Thymus (tissue), 11 donors: ENCODE measurements around the gene NXNL2. TPM values are rescaled to one million over a fixed set of nuclear protein-coding genes. Genes with fewer than 3 reads are reported as not detected.
A peak's percentile ranks its signal among the peaks of the same experiment; 100 is the strongest.

ENCODE experiments used
- DNase-seq, 9 donors: peaks; one replicate each; pipeline ENCODE4 v3.0.0-alpha.2; 2013; ENCODE audit warnings: low spot score in 9 of 9, low read depth in 6 of 9, missing footprints in 1 of 9
- H3K27ac ChIP-seq, 2 donors: one replicate each; pipeline ENCODE4 v1.5.1; 2013; ENCODE audit warnings: control low read depth in 1 of 2, low read depth in 1 of 2, low read length in 1 of 2, mild to moderate bottlenecking in 1 of 2, moderate library complexity in 1 of 2
- H3K27me3 ChIP-seq, 2 donors: one replicate each; pipeline ENCODE4 v1.5.1; 2013; ENCODE audit warnings: low read length in 1 of 2; ENCODE audit not compliant: control insufficient read depth in 2 of 2, insufficient read depth in 1 of 2
- H3K36me3 ChIP-seq, 2 donors: one replicate each; pipeline ENCODE4 v1.5.1; 2013; ENCODE audit warnings: low read length in 1 of 2, mild to moderate bottlenecking in 1 of 2, moderate library complexity in 1 of 2; ENCODE audit not compliant: control insufficient read depth in 2 of 2, insufficient read depth in 2 of 2
- H3K4me1 ChIP-seq, 2 donors: one replicate each; pipeline ENCODE4 v1.5.1; 2013; ENCODE audit warnings: low read length in 2 of 2; ENCODE audit not compliant: control insufficient read depth in 2 of 2, insufficient read depth in 2 of 2
- H3K4me3 ChIP-seq, 2 donors: one replicate each; pipeline ENCODE4 v1.5.1; 2013; ENCODE audit warnings: low read length in 2 of 2, control low read depth in 1 of 2, mild to moderate bottlenecking in 1 of 2
- H3K9me3 ChIP-seq, 2 donors: one replicate each; pipeline ENCODE4 v1.5.1; 2013; ENCODE audit warnings: low read length in 1 of 2, mild to moderate bottlenecking in 1 of 2; ENCODE audit not compliant: control insufficient read depth in 2 of 2, insufficient read depth in 1 of 2
- WGBS: extraction: QIAGEN DNeasy Blood & Tissue Kit; methylation state at CpG from one replicate; pipeline ENCODE4 v1.1.7; 2013; 5-methylcytosine and 5-hydroxymethylcytosine counted together
- polyA plus RNA-seq: library from polyadenylated mRNA; stranded (reverse); fragments of 200-250 nt; gene quantifications from one replicate; pipeline ENCODE4 v1.2.3, GENCODE V29; 2013
- total RNA-seq: library from RNA; stranded (reverse); fragments of 120-200 nt; gene quantifications from one replicate; pipeline ENCODE4 v1.2.4, GENCODE V29; 2013
- donor health status: healthy.

The NXNL2 gene
- total and polyA plus RNA-seq, 2 donors: 0.05 to 0.34 TPM

DNA sequence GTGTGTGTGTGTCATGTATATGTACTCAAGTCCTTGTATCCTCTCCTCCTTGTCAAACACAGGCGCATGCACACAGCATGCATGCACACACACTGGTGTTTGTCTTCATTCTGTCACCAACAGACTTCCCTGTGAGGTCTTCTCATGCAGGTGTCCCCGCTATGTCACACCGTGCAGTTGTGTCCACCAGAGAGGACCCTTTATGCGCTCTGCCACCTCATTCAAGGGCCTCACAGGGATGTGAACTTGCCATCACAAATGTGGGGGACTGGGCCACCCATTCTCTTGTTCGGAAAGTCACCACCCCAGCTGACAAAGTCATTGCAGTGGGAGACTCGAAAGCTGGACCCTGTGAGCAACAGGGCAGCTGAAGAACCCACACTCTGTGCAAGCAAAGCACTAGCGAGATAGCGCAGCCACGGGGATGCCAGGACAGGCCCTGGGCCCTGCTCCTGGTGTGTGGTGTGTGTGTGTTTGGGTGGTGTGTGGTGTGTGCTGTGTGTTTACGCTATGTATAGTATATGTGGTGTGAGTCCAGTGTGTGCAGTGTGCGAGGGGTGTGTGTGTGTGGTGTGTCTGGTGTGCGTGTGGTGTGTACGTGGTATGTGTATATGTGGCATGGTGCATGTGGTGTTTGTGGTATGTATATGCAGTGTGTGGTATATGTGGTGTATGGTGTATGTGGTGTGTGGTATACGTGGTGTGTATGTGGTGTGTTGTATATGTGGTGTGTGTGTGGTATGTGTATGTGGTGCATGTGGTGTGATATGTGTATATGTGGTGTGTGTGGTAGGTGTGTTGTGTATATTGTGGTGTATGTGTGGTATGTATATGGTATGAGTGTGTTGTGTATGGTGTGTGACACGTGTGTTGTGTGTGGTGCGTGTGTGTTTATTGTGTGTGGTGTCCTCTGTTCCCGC, 30.9 kb upstream of the NXNL2 start:
- no peak for DNase-seq
- H3K4me3 ChIP-seq: no peak overlapping the region
- no peaks in the 10 kb centered on the region for H3K9me3 ChIP-seq
- no peaks in the 10 kb centered on the region for H3K27me3 ChIP-seq
- no peak overlapping the region for H3K27ac ChIP-seq
- 96% methylated on average over 17 of the region's 17 CpGs for WGBS
- no peaks in the 10 kb centered on the region for H3K36me3 ChIP-seq
- H3K4me1 ChIP-seq: no peaks in the 10 kb centered on the region

DNA sequence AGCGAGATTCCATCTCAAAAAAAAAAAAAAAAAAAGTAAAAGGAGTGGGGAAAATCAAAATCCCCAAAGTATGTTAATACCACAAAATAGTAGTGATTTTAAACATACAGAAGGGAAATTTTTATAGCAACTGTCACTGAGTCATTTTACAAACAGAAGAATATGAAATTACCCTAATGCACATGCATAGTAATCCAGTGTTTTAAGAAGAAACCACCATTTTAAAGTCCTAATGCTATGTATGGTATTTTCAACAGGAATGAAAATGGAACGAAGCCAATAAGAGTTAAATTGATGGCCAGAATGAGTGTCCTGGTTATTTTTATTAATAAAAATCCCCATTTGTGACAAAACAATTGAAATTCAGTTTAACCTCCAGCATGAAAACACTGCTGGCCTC, 26.7 kb upstream of the NXNL2 start:
- Histone ChIP-seq H3K4me3 (no peak overlapping the region), H3K36me3 (no peaks in the 10 kb centered on the region), H3K27me3 (no peaks in the 10 kb centered on the region), H3K9me3 (no peaks in the 10 kb centered on the region), H3K4me1 (no peaks in the 10 kb centered on the region), H3K27ac (no peak overlapping the region)
- no peak for DNase-seq
- 96% methylated on average over 2 of the region's 2 CpGs for WGBS

DNA sequence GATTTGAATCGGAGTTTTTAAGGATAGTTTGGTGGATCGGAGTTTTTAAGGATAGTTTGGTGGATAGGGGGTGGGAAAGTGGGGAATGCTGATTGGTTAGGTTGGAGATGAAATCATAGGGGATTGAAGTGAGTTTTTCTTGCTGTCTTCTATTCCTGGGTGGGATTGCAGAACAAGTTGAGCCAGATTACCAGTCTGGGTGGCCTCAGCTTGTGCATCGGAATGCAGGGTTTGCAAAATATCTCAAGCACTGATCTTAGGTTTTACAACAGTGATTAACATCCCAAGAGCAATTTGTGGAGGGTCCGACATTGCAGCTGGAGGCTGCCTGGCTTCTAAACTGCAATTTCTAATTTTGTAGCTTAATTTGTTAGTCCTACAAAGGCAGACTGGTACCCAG, 23.1 kb upstream of the NXNL2 start:
- DNase-seq: no peak
- no peak overlapping the region for H3K4me3 ChIP-seq
- H3K27me3 ChIP-seq: no peaks in the 10 kb centered on the region
- WGBS: 94% methylated on average over 4 of the region's 4 CpGs
- no peaks in the 10 kb centered on the region for H3K36me3 ChIP-seq
- H3K27ac ChIP-seq: no peak overlapping the region
- no peaks in the 10 kb centered on the region for H3K9me3 ChIP-seq
- no peaks in the 10 kb centered on the region for H3K4me1 ChIP-seq

DNA sequence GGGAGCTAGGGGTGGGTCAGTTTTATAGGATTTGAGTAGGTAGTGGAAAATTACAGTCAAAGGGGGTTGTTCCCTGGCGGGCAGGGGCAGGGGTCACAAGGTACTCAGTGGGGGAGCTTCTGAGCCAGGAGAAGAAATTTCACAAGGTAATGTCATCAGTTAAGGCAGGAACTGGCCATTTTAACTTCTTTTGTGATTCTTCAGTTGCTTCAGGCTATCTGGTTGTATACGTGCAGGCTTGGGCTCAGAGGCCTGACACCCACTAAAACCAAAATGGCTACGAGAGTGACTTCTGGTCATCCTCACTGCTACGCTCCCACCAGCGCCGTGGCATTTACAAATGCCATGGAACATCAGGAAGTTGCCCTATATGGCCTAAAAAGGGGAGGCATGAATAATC, 20.7 kb upstream of the NXNL2 start:
- Histone ChIP-seq H3K36me3 (no peaks in the 10 kb centered on the region), H3K27ac (no peak overlapping the region), H3K27me3 (no peaks in the 10 kb centered on the region), H3K4me3 (no peak overlapping the region), H3K9me3 (no peaks in the 10 kb centered on the region), H3K4me1 (no peaks in the 10 kb centered on the region)
- DNase-seq: no peak
- 97% methylated on average over 6 of the region's 6 CpGs for WGBS

DNA sequence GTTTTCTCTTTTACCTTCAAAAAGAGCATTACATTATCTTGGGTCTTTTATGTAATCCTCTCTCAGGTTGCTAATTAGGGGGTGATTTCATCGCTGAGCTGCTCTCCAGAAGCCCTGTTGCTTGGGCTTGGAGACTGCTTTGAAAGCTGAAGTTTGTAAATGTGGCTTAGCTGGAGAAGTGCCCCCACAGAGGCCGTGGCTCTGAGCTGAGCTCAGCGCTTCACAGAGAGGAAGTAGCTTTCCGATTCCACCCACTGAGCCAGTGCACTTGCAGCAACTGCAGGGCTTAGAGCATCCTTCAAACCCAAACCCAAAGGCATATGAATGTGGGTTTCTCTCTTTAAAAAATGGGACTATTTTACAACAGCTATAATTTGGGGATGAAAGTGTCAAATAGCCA, 13.7 kb upstream of the NXNL2 start:
- 13% methylated on average over 4 of the region's 4 CpGs for WGBS
- no peaks in the 10 kb centered on the region for H3K9me3 ChIP-seq
- H3K36me3 ChIP-seq: no peaks in the 10 kb centered on the region
- no peak overlapping the region for H3K27ac ChIP-seq
- DNase-seq: peak in 1 of 9 donors; percentile 36
- no peaks in the 10 kb centered on the region for H3K27me3 ChIP-seq
- H3K4me3 ChIP-seq: no peak overlapping the region
- peaks cover 0 to 5% of the 10 kb centered on the region in 2 donors for H3K4me1 ChIP-seq

DNA sequence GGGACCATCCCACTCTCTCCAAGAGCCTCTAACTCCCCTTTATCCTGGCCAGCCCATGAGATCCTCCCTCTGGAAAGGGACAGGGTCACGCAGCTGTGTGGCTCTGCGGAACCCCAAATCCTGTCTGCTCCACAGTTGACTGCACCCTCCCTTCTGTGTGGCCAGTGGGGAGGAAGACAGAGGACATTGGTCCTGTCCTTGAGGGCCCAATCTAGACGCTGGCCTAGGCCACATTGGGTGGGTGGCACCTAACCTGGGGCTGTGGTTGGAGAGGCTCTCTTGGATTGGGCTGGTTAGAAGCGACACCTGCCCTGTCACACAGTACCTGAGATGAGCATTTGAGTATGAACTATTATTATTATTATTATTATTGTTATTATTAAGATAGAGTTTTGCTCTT, 12.6 kb upstream of the NXNL2 start:
- WGBS: 97% methylated on average over 4 of the region's 4 CpGs
- DNase-seq: no peak
- no peak overlapping the region for H3K27ac ChIP-seq

DNA sequence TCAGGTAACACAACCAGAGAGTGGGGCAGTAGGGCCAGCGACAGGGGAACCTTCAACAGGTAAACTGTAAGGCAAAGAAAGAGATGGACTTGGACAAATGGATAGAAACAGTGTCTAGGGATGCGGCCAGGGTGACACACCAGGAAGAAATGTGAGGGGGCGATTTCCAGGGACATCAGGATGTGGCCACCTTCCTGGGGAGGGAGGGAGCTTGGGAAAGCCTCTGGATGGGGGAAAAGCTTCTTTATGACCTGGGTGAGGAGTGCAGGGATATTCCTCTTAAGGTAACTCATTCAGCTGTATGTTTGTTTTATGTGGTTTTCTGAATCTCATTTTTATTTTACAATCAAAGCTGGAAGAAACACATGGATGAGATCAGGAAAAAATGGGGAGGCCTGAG, 11.9 kb upstream of the NXNL2 start:
- Histone ChIP-seq H3K27me3 (no peaks in the 10 kb centered on the region), H3K4me1 (peaks cover 0 to 5% of the 10 kb centered on the region in 2 donors), H3K4me3 (no peak overlapping the region), H3K36me3 (no peaks in the 10 kb centered on the region), H3K27ac (no peak overlapping the region), H3K9me3 (no peaks in the 10 kb centered on the region)
- 96% methylated on average over 3 of the region's 3 CpGs for WGBS
- no peak for DNase-seq

More for the DNA sequence above, 12.6 kb upstream of the NXNL2 start:
- H3K9me3 ChIP-seq: no peaks in the 10 kb centered on the region
- no peaks in the 10 kb centered on the region for H3K36me3 ChIP-seq
- H3K4me1 ChIP-seq: peaks cover 0 to 5% of the 10 kb centered on the region in 2 donors
- no peak overlapping the region for H3K4me3 ChIP-seq
- H3K27me3 ChIP-seq: no peaks in the 10 kb centered on the region

DNA sequence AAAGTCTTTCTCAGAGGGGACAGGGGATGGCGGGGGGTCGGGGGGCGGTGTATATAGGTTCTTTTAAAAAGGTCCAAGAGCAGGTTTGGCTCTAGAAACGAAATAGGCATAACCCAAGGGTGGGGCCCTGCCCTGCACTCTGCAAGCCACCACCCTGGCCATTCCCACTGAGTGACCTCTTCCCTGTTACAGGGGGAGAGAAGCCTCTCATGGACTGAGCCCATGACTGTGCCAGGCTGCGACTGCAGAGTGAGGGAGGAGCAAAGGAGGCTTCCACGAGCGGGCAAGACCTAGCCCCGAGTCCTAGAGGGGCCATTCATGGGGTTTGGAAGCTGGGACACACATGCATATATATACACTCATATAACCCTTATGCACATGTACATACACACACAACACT, 10.1 kb upstream of the NXNL2 start:
- WGBS: 95% methylated on average over 8 of the region's 8 CpGs
- H3K27me3 ChIP-seq: no peaks in the 10 kb centered on the region

DNA sequence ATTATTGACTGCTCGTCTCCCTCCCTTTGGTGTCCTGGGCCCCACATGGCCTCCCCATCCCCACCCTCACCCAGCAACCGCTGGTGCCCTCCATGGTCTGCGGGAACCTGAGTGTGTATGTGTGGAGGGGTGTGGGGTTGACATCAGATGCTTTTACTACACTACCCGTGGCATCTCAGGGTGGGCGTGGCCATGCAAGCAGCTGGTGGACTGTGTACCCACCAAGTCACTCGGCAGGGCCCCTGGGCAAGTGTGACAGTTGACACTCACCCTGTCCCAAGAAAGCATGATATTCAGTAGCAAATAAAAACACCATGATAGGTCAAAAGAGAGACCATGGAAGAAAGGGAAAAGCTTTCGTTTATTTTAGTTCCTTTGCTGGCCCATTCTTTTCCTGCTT, 7.4 kb upstream of the NXNL2 start:
- H3K27me3 ChIP-seq: peaks cover 8 to 19% of the 10 kb centered on the region in 2 donors
- no peak for DNase-seq
- H3K4me1 ChIP-seq: peaks cover 0 to 8% of the 10 kb centered on the region in 2 donors
- H3K4me3 ChIP-seq: no peak overlapping the region
- no peaks in the 10 kb centered on the region for H3K36me3 ChIP-seq
- 90% methylated on average over 7 of the region's 7 CpGs for WGBS
- H3K27ac ChIP-seq: no peak overlapping the region
- no peaks in the 10 kb centered on the region for H3K9me3 ChIP-seq

More for the DNA sequence above, 10.1 kb upstream of the NXNL2 start:
- no peak overlapping the region for H3K4me3 ChIP-seq
- H3K4me1 ChIP-seq: peaks cover 0 to 5% of the 10 kb centered on the region in 2 donors
- H3K27ac ChIP-seq: no peak overlapping the region
- H3K9me3 ChIP-seq: no peaks in the 10 kb centered on the region
- no peaks in the 10 kb centered on the region for H3K36me3 ChIP-seq
- no peak for DNase-seq
